ENCODE measurements around the gene ST13. TPM values are rescaled to one million over a fixed set of nuclear protein-coding genes. Genes with fewer than 3 reads are reported as not detected.
"Not testable (repeated sequence)": the region's sequence is repeated elsewhere in the genome, so short reads cannot be mapped to it uniquely, and the experiment has no call there.

Gene ST13
- total RNA-seq, 1 donor from 2014 or later, result 139 TPM

DNA sequence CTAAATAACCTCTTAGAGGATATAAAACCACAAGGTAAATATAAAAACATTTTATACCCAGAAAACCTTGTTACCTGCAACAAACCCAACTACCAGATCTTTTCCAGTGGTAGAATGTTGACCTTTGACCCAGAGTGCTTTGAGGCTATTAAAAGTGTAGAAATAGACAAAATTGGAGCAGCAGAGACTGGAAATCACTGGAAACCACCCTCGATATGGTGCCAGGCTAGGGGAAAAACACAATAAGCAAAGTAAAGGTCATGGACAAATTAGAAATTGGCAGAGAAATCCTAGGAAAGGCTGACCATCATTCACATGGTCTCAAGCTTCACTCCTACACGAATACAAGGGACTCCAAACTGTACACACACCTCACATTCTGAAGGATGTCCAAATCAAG, 64.0 kb downstream of the ST13 start:
- intact Hi-C loops (cut with micrococcal nuclease), result no loop called here

DNA sequence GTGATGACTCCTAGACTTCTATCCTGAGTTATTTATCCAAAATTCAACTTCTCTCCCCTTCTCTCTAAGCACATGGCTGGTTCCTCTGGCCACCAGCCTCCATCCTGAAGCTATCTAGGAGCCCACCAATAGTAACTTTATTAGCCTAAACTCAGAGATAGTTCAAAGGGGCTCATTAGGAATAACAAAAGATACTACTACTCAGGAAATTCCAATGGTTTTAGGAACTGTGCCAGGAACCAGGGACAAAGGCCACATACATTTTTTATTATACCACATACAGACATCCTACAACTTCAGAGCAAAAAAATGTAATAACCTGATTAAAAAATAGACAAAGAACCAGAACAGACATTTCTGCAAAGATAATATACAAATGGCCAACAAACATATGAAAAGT, 65.2 kb downstream of the ST13 start:
- intact Hi-C loops (cut with micrococcal nuclease), result no loop called here

DNA sequence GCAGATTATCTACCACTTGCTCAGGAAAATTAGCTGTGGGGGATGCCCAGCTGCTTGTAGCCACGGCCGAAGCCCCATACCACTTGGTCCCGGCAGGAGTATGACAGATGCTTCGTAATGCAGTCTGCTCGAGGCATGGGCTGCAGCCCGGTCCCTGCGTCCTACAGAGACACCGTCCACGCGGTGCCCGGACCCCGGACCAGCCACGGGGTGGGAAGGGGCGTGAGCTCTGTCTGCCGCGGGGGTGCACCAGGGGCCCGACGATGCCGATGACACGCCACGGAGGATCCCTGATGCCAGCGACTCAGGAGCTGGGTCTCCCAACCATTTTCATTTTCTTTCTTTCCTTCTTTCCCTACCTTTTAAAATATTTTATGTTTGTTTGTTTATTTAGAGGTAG, 67.3 kb downstream of the ST13 start:
- intact Hi-C loops (cut with micrococcal nuclease), result no loop called here

DNA sequence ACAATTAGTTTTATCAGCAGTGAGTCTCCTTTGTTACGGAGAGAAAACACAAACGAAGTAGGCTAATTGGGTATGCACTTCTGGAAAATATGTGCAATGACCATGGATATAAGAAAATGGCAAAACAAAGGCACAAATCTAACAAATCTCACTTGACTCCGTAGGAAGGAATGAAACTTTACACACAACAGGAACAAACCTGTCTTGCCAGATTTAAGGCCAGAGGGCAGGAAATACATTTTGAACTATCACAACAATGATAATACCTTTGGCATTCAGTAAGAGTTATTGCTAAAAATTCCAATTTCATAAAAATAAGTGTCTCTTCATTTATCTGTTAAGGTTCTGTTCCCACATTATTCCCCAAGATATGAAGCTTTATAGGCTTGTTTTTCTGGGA, 73.9 kb downstream of the ST13 start:
- intact Hi-C loops (cut with micrococcal nuclease), result no loop called here

DNA sequence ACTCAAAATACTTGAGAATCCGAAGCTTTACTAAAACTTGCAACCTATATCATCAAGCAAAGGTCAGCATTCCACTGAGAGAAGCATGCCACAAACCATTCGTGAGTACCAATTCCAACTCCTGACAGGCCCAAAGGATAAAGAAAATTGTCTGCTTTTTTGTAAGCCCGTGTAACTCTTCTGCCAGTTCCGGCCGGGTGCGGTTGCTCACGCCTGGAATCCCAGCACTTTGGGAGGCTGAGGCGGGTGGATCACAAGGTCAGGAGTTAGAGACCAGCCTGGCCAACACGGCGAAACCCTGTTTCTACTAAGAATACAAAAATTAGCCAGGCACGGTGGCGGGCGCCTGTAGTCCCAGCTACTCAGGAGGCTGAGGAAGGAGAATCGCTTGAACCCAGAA, 74.7 kb downstream of the ST13 start:
- intact Hi-C loops (cut with micrococcal nuclease), result not testable (repeated sequence)

Other genes with a start within 250 kb of the ST13 start
- 71.3 and 73.6 TPM in 2 replicates for gene MRTFA, start 219.9 kb downstream of the ST13 start, total RNA-seq
- gene MCHR1, start 177.2 kb downstream of the ST13 start, total RNA-seq, result not detected in 2 replicates
- gene SLC25A17, start 37.3 kb downstream of the ST13 start, total RNA-seq, result 21.6 and 22.2 TPM in 2 replicates
- 13.3 and 14.0 TPM in 2 replicates for gene XPNPEP3, start 509 bp upstream of the ST13 start, total RNA-seq
- gene DNAJB7, start 5.5 kb upstream of the ST13 start, total RNA-seq, result not detected in 2 replicates
- gene RBX1, start 94.7 kb upstream of the ST13 start, total RNA-seq, result 84.9 and 86.8 TPM in 2 replicates
- gene EP300, start 236.0 kb upstream of the ST13 start, total RNA-seq, result 76.8 and 87.2 TPM in 2 replicates